Measurements from ENCODE around the gene BTF3.
"Not testable (repeated sequence)": the region's sequence is repeated elsewhere in the genome, so short reads cannot be mapped to it uniquely, and the experiment has no call there.

Gene BTF3

DNA sequence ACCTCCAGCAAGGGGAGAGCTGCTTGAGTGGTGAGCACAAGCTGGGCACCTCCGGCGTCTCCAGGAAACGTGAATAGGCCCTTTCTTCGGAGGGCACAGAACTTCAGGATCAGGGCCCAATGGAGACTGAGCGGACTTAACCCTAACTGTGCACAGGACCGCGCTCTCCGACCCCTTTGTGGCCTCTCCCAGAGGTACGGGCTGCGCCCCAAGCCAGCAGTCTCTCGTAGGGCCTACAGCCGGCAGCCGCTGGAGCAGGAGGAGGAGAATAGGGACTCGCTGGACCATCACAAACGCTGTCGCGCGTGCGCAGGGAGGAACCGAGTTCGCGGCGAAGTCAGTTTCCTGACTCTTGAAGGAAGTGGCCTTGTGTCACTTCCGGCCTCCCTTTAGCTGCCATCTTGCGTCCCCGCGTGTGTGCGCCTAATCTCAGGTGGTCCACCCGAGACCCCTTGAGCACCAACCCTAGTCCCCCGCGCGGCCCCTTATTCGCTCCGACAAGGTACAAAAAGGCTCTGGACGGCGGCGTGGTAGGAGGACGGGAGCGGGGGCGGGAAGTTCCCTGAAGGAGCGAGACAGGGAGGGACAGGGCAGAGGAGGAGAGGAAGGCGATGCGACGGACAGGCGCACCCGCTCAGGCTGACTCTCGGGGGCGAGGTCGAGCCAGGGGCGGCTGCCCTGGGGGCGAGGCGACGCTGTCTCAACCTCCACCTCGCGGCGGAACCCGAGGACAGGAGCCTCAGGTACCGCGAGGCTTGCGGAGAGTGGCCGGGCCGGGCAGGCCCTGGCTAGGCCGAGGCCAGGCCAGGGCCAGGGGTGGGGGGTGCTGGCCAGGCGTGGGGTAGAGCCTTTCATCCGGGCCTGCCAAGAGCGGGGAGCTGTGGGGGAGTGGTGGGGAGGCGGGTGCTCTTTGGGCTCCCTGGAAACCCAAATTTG lies at the start of gene BTF3:
TSS of gene BTF3 (plus strand) at position 386 of the 936 bp plus-strand sequence. CDS start at position 612, 226 bp downstream.
- peaks cover 5 to 8% of the 10 kb centered on the region in 2 donors for H3K27me3 Mint-ChIP-seq
- ATAC-seq (replicated peaks) (peak; percentile 98), DNase-seq (peak; percentile 95)
- H3K4me1 Mint-ChIP-seq: peaks cover 13 to 23% of the 10 kb centered on the region in 2 donors
- no peaks in the 10 kb centered on the region for H3K9me3 Mint-ChIP-seq
- H3K4me3 Mint-ChIP-seq: peak within 1 kb of the TSS; percentile 98 to 100
- peak within 1 kb of the TSS; percentile 100 for H3K27ac Mint-ChIP-seq
- H3K36me3 Mint-ChIP-seq: peaks cover 20 to 36% of the 10 kb centered on the region in 2 donors

DNA sequence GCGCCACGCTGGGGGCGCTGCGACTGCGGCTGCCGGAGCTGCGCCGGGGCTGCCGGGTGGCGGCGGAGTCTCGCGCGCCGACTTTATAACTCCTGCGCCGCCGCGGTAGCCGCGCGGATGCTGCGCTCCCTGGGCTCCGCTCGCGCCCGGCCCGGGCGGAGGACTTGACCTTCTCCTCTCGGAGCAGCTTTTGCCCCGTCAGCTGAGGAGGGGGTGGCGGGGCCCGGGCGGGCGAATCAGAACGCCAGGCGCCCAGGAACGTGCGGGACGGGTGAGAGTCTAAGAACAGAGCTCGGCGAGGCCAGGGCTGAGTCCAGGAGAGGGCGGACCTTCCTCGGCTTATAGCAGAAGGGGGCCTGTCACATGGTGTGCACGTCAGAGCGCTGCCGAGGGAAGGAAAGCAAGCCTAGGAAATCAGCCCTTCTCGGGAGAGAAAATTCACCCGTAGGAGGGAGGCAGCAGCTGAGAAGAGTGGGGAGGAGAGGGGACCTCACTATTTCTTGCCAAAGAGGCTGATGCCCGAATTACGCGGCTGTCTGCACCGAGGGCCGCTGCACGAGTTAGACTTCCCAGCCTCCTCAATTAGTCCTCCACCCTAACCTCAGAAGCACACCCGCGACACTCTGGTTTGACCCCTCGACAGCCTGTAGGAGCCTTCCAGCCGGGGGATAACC lies 49.6 kb upstream of the BTF3 start, which contains the start of gene FOXD1:
TSS of gene FOXD1 (minus strand) at position 315 of the 674 bp plus-strand sequence. CDS start 415 bp downstream, outside the sequence.
- H3K36me3 Mint-ChIP-seq: peaks cover 1 to 5% of the 10 kb centered on the region in 2 donors
- H3K27ac Mint-ChIP-seq: peak within 1 kb of the TSS; percentile 79

GRCh38 chr5:73450137-73450536 lies 48.1 kb upstream of the BTF3 start:
- Mint-ChIP-seq H3K27ac (peak overlapping the region; percentile 69), H3K36me3 (peaks cover 0 to 1% of the 10 kb centered on the region in 2 donors), H3K9me3 (peaks cover 1 to 9% of the 10 kb centered on the region in 2 donors), H3K27me3 (peaks cover 42 to 64% of the 10 kb centered on the region in 2 donors), H3K4me3 (no peak overlapping the region), H3K4me1 (peaks cover 8 to 33% of the 10 kb centered on the region in 2 donors)
- ATAC-seq (replicated peaks) (no peak), DNase-seq (no peak)

More for the DNA sequence above, 49.6 kb upstream of the BTF3 start, which contains the start of gene FOXD1:
- ATAC-seq (replicated peaks) (peak; percentile 77 to 84), DNase-seq (peak; percentile 29)
- peaks cover 6 to 39% of the 10 kb centered on the region in 2 donors for H3K4me1 Mint-ChIP-seq
- peaks cover 50 to 69% of the 10 kb centered on the region in 2 donors for H3K27me3 Mint-ChIP-seq
- H3K4me3 Mint-ChIP-seq: peak within 1 kb of the TSS; percentile 84 to 88
- H3K9me3 Mint-ChIP-seq: peaks cover 2 to 9% of the 10 kb centered on the region in 2 donors

DNA sequence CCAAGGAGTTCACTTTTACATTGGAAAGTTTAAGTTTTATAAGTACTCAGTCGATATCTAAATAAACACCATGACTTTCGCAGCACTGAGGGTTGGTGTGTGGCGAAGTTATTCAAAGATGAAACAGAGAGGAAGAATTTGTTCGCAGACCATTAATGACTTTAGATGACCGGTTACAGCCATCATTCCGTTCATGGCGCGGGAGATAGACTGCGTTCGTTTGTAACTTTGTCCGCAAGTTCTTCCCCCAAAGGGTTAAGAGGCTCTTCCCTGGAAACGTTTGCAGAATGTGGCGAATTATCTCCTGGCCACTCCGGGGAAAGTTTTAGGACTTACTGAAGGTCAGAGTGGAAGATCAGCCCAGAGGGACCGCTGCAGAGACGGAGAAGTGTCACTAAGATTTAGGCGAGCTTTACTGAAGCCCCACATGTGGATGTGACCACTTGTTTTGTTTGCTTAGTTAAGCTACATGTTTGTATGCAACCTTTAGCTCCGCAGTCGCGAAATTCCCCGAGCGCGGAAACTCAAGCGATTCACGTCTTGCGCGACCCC lies 47.5 kb upstream of the BTF3 start:
- no peak overlapping the region for H3K4me3 Mint-ChIP-seq
- peak overlapping the region; percentile 69 for H3K27ac Mint-ChIP-seq
- H3K36me3 Mint-ChIP-seq: peaks cover 0 to 1% of the 10 kb centered on the region in 2 donors
- no peak for DNase-seq
- ATAC-seq (replicated peaks): no peak
- H3K9me3 Mint-ChIP-seq: peaks cover 1 to 9% of the 10 kb centered on the region in 2 donors
- peaks cover 45 to 70% of the 10 kb centered on the region in 2 donors for H3K27me3 Mint-ChIP-seq
- peaks cover 8 to 33% of the 10 kb centered on the region in 2 donors for H3K4me1 Mint-ChIP-seq

DNA sequence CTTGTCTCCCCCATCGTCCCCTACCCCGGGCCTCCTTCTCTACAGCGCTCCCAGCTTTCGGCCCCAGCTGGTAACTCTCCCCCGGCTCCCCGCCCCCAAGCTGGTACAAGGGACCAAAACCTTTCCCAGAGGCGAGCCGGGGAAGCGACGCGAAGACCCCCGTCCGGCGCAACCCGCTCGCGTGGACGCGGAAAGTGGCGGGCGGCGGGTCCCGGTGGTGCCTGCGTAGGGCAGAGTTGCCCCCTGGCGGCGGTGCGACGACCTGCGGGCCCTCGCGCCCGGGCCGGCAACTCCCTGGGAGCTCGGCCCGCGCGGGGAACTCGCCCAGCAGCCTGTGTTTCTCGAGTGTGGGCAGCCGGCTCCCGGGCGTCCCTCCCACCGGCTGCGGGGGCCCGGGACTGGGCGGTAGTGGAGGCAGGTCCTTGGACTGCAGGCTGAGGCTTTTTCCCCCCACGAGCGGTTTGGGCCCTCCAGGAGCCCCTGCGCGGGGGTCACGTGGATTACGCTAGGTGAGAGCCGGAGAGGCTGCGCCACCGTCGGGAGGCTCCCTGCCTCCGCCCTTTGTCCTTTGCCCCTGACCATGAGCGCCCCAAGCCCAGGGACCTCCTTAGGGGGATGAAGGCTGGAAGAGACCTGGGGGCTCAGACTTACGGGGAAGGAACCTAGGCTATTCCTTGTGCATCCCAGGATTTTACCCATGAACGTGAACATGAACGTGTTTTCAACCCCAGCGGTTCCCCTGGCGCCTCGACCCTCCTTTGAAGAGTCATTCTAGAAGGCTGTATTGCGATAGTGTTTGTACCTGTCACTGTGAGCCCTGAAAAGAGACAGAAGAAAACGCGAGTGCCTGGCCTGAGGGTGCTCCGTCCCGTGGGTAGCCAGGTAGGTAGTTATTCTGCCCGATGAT lies 46.8 kb upstream of the BTF3 start:
- Mint-ChIP-seq H3K9me3 (peaks cover 1 to 9% of the 10 kb centered on the region in 2 donors), H3K27ac (no peak overlapping the region), H3K4me1 (peaks cover 8 to 32% of the 10 kb centered on the region in 2 donors), H3K4me3 (no peak overlapping the region), H3K27me3 (peaks cover 48 to 76% of the 10 kb centered on the region in 2 donors), H3K36me3 (peaks cover 0 to 1% of the 10 kb centered on the region in 2 donors)
- ATAC-seq (replicated peaks): no peak
- no peak for DNase-seq

GRCh38 chr5:73452215-73452614 lies 46.0 kb upstream of the BTF3 start:
- no peak for DNase-seq
- peaks cover 0 to 1% of the 10 kb centered on the region in 2 donors for H3K36me3 Mint-ChIP-seq
- no peak overlapping the region for H3K27ac Mint-ChIP-seq
- no peak for ATAC-seq (replicated peaks)
- H3K4me3 Mint-ChIP-seq: no peak overlapping the region
- peaks cover 54 to 78% of the 10 kb centered on the region in 2 donors for H3K27me3 Mint-ChIP-seq
- H3K9me3 Mint-ChIP-seq: peaks cover 1 to 13% of the 10 kb centered on the region in 2 donors
- H3K4me1 Mint-ChIP-seq: peaks cover 8 to 28% of the 10 kb centered on the region in 2 donors

DNA sequence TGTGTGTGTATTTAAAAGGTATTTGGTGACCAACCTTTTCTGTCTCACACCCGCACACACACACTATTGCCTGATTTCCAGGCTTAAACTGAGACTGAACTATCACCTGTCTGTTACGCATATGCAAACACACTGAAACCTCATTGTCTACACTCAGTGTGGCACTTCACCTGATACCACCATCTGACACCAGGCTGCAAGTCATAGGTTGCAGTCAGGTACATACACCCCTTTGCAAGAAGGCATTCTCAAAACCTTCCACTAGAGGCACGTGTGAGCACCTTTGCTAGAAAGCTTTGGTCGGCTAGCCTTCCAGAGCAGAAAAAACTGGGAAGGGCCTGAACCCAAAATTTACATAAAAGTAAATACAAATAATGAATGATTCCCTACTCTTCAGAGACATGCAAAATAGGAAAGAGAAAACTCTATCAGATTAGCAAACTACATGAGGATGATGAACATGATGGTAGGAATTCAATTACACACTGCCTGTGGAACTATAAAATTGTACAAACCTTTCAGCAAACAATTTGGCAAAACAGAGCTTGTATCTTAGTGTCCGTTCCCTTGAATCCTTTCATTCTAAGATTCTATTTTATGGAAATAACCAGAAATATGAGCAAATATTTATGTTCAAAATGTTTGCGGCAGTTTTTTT lies 43.7 kb upstream of the BTF3 start:
- peaks cover 3 to 9% of the 10 kb centered on the region in 2 donors for H3K4me1 Mint-ChIP-seq
- no peak overlapping the region for H3K27ac Mint-ChIP-seq
- peaks cover 1 to 13% of the 10 kb centered on the region in 2 donors for H3K9me3 Mint-ChIP-seq
- ATAC-seq (replicated peaks) (peak; percentile 69 to 80), DNase-seq (no peak)
- H3K27me3 Mint-ChIP-seq: peaks cover 57 to 77% of the 10 kb centered on the region in 2 donors
- no peaks in the 10 kb centered on the region for H3K36me3 Mint-ChIP-seq
- no peak overlapping the region for H3K4me3 Mint-ChIP-seq

DNA sequence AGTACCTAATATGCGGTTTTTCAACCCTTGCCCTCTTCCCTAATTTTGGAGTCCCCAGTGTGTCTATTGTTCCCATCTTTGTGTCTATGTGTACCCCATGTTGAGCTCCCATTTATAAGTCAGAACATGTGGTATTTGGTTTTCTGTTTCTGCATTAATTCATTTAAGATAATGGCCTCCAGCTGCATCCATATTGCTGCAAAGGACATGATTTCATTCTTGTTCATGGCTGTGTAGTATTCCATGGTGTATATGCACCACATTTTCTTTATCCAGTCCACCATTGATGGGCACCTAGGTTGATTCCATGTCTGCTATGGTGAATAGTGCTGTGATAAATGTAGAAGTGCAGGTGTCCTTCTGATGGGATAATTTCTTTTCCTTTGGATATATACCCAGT lies 41.8 kb upstream of the BTF3 start:
- not testable (repeated sequence) for H3K4me3 Mint-ChIP-seq; H3K4me1 Mint-ChIP-seq; H3K27ac Mint-ChIP-seq; H3K36me3 Mint-ChIP-seq; ATAC-seq (replicated peaks); H3K9me3 Mint-ChIP-seq; DNase-seq
- H3K27me3 Mint-ChIP-seq: peaks cover 61 to 78% of the 10 kb centered on the region in 2 donors

GRCh38 chr5:73459366-73459765 lies 38.9 kb upstream of the BTF3 start:
- ATAC-seq (replicated peaks) (no peak), DNase-seq (no peak)
- H3K27ac Mint-ChIP-seq: no peak overlapping the region
- peaks cover 0 to 4% of the 10 kb centered on the region in 2 donors for H3K9me3 Mint-ChIP-seq
- peaks cover 0 to under 1% of the 10 kb centered on the region in 2 donors for H3K4me1 Mint-ChIP-seq
- no peaks in the 10 kb centered on the region for H3K36me3 Mint-ChIP-seq
- H3K27me3 Mint-ChIP-seq: peaks cover 45 to 56% of the 10 kb centered on the region in 2 donors
- H3K4me3 Mint-ChIP-seq: no peak overlapping the region

DNA sequence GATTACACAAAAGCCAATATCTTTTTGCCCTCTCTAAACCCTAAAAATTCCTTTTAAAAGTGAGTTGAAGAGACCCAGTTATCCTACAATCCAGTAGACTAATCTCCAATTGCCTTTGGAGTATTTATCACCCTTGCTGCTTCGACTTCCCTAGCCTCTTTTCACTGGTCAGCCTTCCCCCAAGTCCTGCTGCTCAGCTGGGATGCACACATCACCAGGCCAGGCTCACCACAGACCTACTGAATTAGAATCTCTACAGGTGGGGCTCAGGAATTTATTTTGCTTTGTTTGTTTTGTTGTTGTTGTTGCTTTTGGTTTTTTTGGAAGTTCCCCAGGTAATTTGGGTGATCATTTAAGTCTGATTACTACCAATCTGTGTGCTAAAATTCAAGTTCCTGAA lies 38.1 kb upstream of the BTF3 start:
- no peaks in the 10 kb centered on the region for H3K36me3 Mint-ChIP-seq
- H3K4me3 Mint-ChIP-seq: no peak overlapping the region
- H3K4me1 Mint-ChIP-seq: no peaks in the 10 kb centered on the region
- H3K9me3 Mint-ChIP-seq: peaks cover 0 to 4% of the 10 kb centered on the region in 2 donors
- peaks cover 45 to 60% of the 10 kb centered on the region in 2 donors for H3K27me3 Mint-ChIP-seq
- ATAC-seq (replicated peaks) (no peak), DNase-seq (no peak)
- H3K27ac Mint-ChIP-seq: no peak overlapping the region

DNA sequence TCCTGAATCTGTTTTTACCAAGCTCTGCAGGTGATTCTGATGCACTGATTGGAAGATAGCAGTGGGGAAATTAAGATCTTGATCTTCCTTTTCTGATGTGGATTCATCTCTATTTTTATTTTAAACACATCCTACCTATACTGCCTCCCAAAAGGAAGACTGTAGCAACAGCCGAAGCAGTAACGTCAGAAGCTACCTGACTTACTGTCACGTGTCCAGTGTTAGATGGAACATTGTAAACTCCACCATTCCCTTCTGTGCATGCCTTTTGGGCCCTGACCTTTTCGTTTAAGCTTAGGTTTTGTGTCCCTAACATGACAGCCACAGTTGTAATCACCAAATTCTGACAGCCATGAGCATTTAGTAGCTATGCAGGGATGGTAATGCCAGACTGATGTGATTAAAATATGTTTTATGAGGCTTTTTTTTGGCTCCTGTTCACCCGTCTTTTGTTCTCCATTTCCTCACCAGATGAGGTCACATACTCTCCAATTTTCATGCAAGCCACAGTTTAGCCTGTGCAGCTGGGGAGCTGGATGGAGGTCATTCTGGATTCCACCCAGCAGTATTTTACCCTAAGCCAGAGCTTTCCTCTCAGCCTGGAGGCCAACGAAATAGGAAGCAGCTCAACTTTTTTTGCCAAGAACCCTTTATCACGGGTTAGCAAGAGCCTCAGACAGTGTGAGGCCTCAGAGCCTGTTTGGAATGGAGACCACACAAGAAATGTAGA lies 34.1 kb upstream of the BTF3 start:
- Mint-ChIP-seq H3K4me3 (no peak overlapping the region), H3K9me3 (no peaks in the 10 kb centered on the region), H3K4me1 (no peaks in the 10 kb centered on the region), H3K27ac (no peak overlapping the region), H3K27me3 (peaks cover 30 to 35% of the 10 kb centered on the region in 2 donors), H3K36me3 (no peaks in the 10 kb centered on the region)
- DNase-seq (no peak), ATAC-seq (replicated peaks) (no peak)

GRCh38 chr5:73468638-73469037 lies 29.6 kb upstream of the BTF3 start:
- not testable (repeated sequence) for H3K27ac Mint-ChIP-seq; H3K36me3 Mint-ChIP-seq; ATAC-seq (replicated peaks); H3K9me3 Mint-ChIP-seq; DNase-seq; H3K4me3 Mint-ChIP-seq; H3K4me1 Mint-ChIP-seq
- peaks cover 19 to 47% of the 10 kb centered on the region in 2 donors for H3K27me3 Mint-ChIP-seq
